Smooth muscle cell (in vitro differentiated cells): ENCODE measurements around the gene PCDHGA5. TPM values are rescaled to one million over a fixed set of nuclear protein-coding genes. Genes with fewer than 3 reads are reported as not detected.

ENCODE experiments used
- DNase-seq: peaks from one replicate; lab custom pipeline; 2025; ENCODE audit not compliant: unreplicated experiment; lab: John Stamatoyannopoulos, UW
- H2AFZ ChIP-seq: fragments of 200-600 bp; sonication (generic); 2 replicates; pipeline ENCODE4 v1.6.0; 2016; ENCODE audit warnings: antibody characterized with exemption, low read depth, mild to moderate bottlenecking
- H3F3A ChIP-seq: fragments of 200-600 bp; sonication (generic); 2 replicates; pipeline ENCODE4 v1.6.0; 2017; ENCODE audit warnings: antibody characterized with exemption, low read depth
- H3K27ac ChIP-seq: fragments of 200-600 bp; sonication (generic); 2 replicates; pipeline ENCODE4 v1.5.1; 2016; ENCODE audit warnings: low read depth, mild to moderate bottlenecking
- H3K27me3 ChIP-seq: fragments of 200-600 bp; sonication (generic); 2 replicates; pipeline ENCODE4 v1.6.1; 2016; ENCODE audit warnings: low read depth, mild to moderate bottlenecking
- H3K36me3 ChIP-seq: fragments of 200-600 bp; sonication (generic); 2 replicates; pipeline ENCODE4 v1.5.1; 2016; ENCODE audit warnings: low read depth
- H3K4me1 ChIP-seq: fragments of 200-600 bp; sonication (generic); 2 replicates; pipeline ENCODE4 v1.5.1; 2016; ENCODE audit warnings: low read depth
- H3K4me2 ChIP-seq: fragments of 200-600 bp; sonication (generic); 2 replicates; pipeline ENCODE4 v1.6.0; 2016; ENCODE audit warnings: mild to moderate bottlenecking
- H3K4me3 ChIP-seq: fragments of 200-600 bp; sonication (generic); 2 replicates; pipeline ENCODE4 v1.5.1; 2016; ENCODE audit warnings: mild to moderate bottlenecking
- H3K79me2 ChIP-seq: fragments of 200-600 bp; sonication (generic); 2 replicates; pipeline ENCODE4 v1.6.0; 2016; ENCODE audit warnings: low read depth, mild to moderate bottlenecking
- H3K9ac ChIP-seq: fragments of 200-600 bp; sonication (generic); 2 replicates; pipeline ENCODE4 v1.6.0; 2016; ENCODE audit warnings: low read depth
- H3K9me3 ChIP-seq: fragments of 200-600 bp; sonication (generic); replicated peaks from 2 replicates; pipeline ENCODE4 v1.5.1; 2016; ENCODE audit warnings: low read depth
- H4K20me1 ChIP-seq: fragments of 200-600 bp; sonication (generic); 2 replicates; pipeline ENCODE4 v1.6.0; 2016; ENCODE audit warnings: low read depth
- WGBS: methylation state at CpG from one replicate; pipeline ENCODE4 v1.1.7; 2016; ENCODE audit warnings: low lambda C conversion rate; 5-methylcytosine and 5-hydroxymethylcytosine counted together
- polyA plus RNA-seq: library from polyadenylated mRNA; unstranded; fragments of >200 nt; fragmentation: Nextera tagmentation; extraction: Ambion mirVana; gene quantifications from 2 replicates; pipeline ENCODE4 v1.2.1, GENCODE V29; 2016
- total RNA-seq: library from RNA; depleted of rRNA; stranded (reverse); fragments of >200 nt; gene quantifications from 2 replicates; pipeline ENCODE4 v1.2.3, GENCODE V29; 2014
- TF ChIP-seq, protein P1 (sequence below): fragments of 200-600 bp; sonication (generic); IDR thresholded peaks from 2 replicates; pipeline ENCODE4 v1.5.1; 2017; ENCODE audit warnings: borderline replicate concordance, mild to moderate bottlenecking, antibody characterized with exemption; ENCODE audit not compliant: insufficient read depth, poor library complexity, severe bottlenecking

PCDHGA5 gene
- total and polyA plus RNA-seq, 2 experiments from 2014 or later = 0.09 TPM; not detected in 1

DNA sequence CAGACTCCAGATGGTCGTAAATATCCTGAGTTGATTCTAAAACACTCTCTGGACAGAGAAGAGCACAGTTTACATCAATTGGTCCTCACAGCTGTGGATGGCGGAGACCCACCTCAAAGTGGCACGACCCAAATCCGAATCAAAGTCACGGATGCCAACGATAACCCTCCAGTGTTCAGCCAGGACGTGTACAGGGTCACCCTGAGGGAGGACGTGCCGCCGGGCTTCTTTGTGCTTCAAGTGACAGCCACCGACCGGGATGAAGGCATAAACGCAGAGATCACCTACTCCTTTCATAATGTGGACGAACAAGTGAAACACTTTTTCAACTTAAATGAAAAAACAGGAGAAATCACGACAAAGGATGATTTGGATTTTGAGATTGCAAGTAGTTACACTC lies 3.3 kb upstream of the PCDHGA5 start:
- Histone ChIP-seq H3K27ac (no peak overlapping the region), H3K4me2 (no peak overlapping the region), H3F3A (no peaks in the 10 kb centered on the region), H3K4me3 (no peak overlapping the region), H3K27me3 (no peaks in the 10 kb centered on the region), H3K36me3 (no peaks in the 10 kb centered on the region), H4K20me1 (no peaks in the 10 kb centered on the region), H3K9me3 (peaks cover 6% of the 10 kb centered on the region), H3K9ac (no peak overlapping the region), H3K4me1 (no peaks in the 10 kb centered on the region), H2AFZ (no peak overlapping the region), H3K79me2 (no peaks in the 10 kb centered on the region)
- TF ChIP-seq, protein P1, sequence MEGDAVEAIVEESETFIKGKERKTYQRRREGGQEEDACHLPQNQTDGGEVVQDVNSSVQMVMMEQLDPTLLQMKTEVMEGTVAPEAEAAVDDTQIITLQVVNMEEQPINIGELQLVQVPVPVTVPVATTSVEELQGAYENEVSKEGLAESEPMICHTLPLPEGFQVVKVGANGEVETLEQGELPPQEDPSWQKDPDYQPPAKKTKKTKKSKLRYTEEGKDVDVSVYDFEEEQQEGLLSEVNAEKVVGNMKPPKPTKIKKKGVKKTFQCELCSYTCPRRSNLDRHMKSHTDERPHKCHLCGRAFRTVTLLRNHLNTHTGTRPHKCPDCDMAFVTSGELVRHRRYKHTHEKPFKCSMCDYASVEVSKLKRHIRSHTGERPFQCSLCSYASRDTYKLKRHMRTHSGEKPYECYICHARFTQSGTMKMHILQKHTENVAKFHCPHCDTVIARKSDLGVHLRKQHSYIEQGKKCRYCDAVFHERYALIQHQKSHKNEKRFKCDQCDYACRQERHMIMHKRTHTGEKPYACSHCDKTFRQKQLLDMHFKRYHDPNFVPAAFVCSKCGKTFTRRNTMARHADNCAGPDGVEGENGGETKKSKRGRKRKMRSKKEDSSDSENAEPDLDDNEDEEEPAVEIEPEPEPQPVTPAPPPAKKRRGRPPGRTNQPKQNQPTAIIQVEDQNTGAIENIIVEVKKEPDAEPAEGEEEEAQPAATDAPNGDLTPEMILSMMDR = no peak
- 95% methylated on average over 15 of the region's 15 CpGs for WGBS
- no peak for DNase-seq

DNA sequence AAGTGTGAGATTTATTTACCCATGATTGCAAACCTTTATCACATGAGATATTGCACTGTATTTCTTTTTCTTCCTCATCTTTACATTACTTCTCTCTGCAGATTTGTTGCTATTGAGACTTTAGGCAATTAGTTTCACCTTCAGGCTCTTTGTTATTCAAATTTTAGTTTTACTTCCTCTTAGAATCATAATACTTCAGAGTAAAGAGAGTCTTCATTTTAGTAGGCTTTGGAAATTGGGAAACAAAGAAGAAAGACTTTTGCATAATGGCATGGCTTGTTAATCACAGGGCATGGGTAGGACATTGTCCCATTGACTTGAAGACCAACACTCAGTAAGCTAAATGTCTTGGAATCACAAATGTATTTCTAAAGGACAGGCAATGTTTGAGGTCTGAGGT lies 1.2 kb upstream of the PCDHGA5 start:
- Histone ChIP-seq H3K4me2 (no peak overlapping the region), H3K4me1 (no peaks in the 10 kb centered on the region), H3K36me3 (no peaks in the 10 kb centered on the region), H3K79me2 (no peaks in the 10 kb centered on the region), H3K9ac (no peak overlapping the region), H4K20me1 (no peaks in the 10 kb centered on the region), H3F3A (no peaks in the 10 kb centered on the region), H3K4me3 (no peak overlapping the region), H3K27ac (no peak overlapping the region), H3K9me3 (peaks cover 11% of the 10 kb centered on the region), H2AFZ (no peak overlapping the region), H3K27me3 (no peaks in the 10 kb centered on the region)
- TF ChIP-seq, protein P1 = no peak
- no peak for DNase-seq

DNA sequence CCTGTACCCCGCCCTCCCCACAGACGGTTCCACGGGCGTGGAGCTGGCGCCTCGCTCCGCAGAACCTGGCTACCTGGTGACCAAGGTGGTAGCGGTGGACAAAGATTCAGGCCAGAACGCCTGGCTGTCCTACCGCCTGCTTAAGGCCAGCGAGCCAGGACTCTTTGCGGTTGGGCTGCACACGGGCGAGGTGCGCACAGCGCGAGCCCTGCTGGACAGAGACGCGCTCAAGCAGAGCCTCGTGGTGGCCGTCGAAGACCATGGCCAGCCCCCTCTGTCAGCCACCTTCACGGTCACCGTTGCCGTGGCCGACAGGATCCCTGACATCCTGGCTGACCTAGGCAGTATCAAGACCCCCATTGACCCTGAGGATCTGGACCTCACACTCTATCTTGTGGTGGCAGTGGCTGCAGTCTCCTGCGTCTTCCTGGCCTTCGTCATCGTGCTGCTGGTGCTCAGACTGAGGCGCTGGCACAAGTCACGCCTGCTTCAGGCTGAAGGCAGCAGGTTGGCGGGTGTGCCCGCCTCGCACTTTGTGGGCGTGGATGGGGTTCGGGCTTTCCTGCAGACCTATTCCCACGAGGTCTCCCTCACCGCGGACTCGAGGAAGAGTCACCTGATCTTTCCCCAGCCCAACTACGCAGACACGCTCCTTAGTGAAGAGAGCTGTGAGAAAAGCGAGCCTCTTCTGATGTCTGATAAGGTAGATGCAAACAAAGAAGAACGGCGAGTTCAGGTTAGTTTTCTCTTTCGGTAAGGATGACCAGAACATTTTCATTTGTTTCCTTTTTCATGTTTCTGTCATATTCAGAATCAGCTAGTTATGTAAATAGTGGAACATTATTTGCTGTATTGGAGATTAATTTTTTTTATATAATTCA lies 2.3 kb downstream of the PCDHGA5 start:
- TF ChIP-seq, protein P1 = no peak
- peaks cover 11% of the 10 kb centered on the region for H3K9me3 ChIP-seq
- H3K27me3 ChIP-seq = no peaks in the 10 kb centered on the region
- no peaks in the 10 kb centered on the region for H3K36me3 ChIP-seq
- WGBS = 96% methylated on average over 46 of the region's 46 CpGs
- no peak for DNase-seq
- H3K4me1 ChIP-seq = no peaks in the 10 kb centered on the region
- no peak overlapping the region for H3K9ac ChIP-seq
- H2AFZ ChIP-seq = no peak overlapping the region
- no peak overlapping the region for H3K4me3 ChIP-seq
- no peak overlapping the region for H3K27ac ChIP-seq
- H3K79me2 ChIP-seq = no peaks in the 10 kb centered on the region
- H3F3A ChIP-seq = no peaks in the 10 kb centered on the region
- no peak overlapping the region for H3K4me2 ChIP-seq
- no peaks in the 10 kb centered on the region for H4K20me1 ChIP-seq
